SK-N-SH treated with all-trans-retinoic acid at 6 μM for 48 hours (cell line): ENCODE results near the gene RNGTT.

ENCODE experiments used
- ATAC-seq: fragments of 200-7000 bp; cut with Tn5 transposase; 3 replicates; pipeline ENCODE4 v1.9.1; 2020; ENCODE audit warnings: mild to moderate bottlenecking, moderate library complexity
- ARNTL ChIP-seq: fragments of 450-650 bp; formaldehyde crosslinking; IDR thresholded peaks from 2 replicates; pipeline ENCODE4 v1.5.0; 2020; ENCODE audit warnings: low read depth, mild to moderate bottlenecking, moderate library complexity, borderline replicate concordance
- CSDC2 ChIP-seq: fragments of 250-450 bp; sonication (Bioruptor Pico); IDR thresholded peaks from 2 replicates; pipeline ENCODE4 v1.5.0; 2020; ENCODE audit warnings: mild to moderate bottlenecking, moderate library complexity
- ESRRG ChIP-seq: fragments of 250-450 bp; sonication (Bioruptor Pico); IDR thresholded peaks from 2 replicates; pipeline ENCODE4 v1.6.1; 2021; ENCODE audit warnings: mild to moderate bottlenecking
- ISL1 ChIP-seq: fragments of 250-450 bp; sonication (Bioruptor Pico); IDR thresholded peaks from 2 replicates; pipeline ENCODE4 v2.1.2; 2022; ENCODE audit warnings: mild to moderate bottlenecking, moderate library complexity
- OSR1 ChIP-seq: fragments of 250-450 bp; sonication (Bioruptor Pico); IDR thresholded peaks from 2 replicates; pipeline ENCODE4 v1.8.0; 2022; ENCODE audit warnings: moderate library complexity, mild to moderate bottlenecking, inconsistent platforms
- PPARA ChIP-seq: fragments of 250-450 bp; sonication (Bioruptor Pico); IDR thresholded peaks from 2 replicates; pipeline ENCODE4 v1.5.0; 2020; ENCODE audit warnings: mild to moderate bottlenecking, borderline replicate concordance
- RARB ChIP-seq: fragments of 250-450 bp; sonication (Bioruptor Pico); IDR thresholded peaks from 2 replicates; pipeline ENCODE4 v1.8.0; 2021; ENCODE audit warnings: mild to moderate bottlenecking, moderate library complexity
- SNAI2 ChIP-seq: fragments of 250-450 bp; sonication (Bioruptor Pico); IDR thresholded peaks from 2 replicates; pipeline ENCODE4 v1.5.0; 2020; ENCODE audit warnings: mild to moderate bottlenecking, moderate library complexity
- TCF4 ChIP-seq: fragments of 250-450 bp; sonication (Bioruptor Pico); IDR thresholded peaks from 2 replicates; pipeline ENCODE4 v1.8.0; 2021; ENCODE audit warnings: mild to moderate bottlenecking, moderate library complexity, borderline replicate concordance
- TOX ChIP-seq: fragments of 250-450 bp; sonication (Bioruptor Pico); IDR thresholded peaks from 2 replicates; pipeline ENCODE4 v1.8.0; 2021; ENCODE audit warnings: mild to moderate bottlenecking, moderate library complexity, borderline replicate concordance
- ZC3H10 ChIP-seq: fragments of 250-450 bp; sonication (Bioruptor Pico); IDR thresholded peaks from 2 replicates; pipeline ENCODE4 v1.5.1; 2021; ENCODE audit warnings: mild to moderate bottlenecking, moderate library complexity
- ZFP3 ChIP-seq: fragments of 250-450 bp; sonication (Bioruptor Pico); IDR thresholded peaks from 2 replicates; pipeline ENCODE4 v1.5.0; 2020; ENCODE audit warnings: mild to moderate bottlenecking, moderate library complexity
- ZFP30 ChIP-seq: fragments of 450-650 bp; formaldehyde crosslinking; IDR thresholded peaks from 2 replicates; pipeline ENCODE4 v1.5.0; 2022; ENCODE audit warnings: mild to moderate bottlenecking, moderate library complexity
- ZNF565 ChIP-seq: fragments of 450-650 bp; formaldehyde crosslinking; conservative IDR thresholded peaks from 2 replicates; pipeline ENCODE4 v1.5.0; 2020; ENCODE audit warnings: low read depth, mild to moderate bottlenecking, moderate library complexity
- ZNF70 ChIP-seq: fragments of 450-650 bp; formaldehyde crosslinking; IDR thresholded peaks from 2 replicates; pipeline ENCODE4 v1.5.0; 2020; ENCODE audit warnings: mild to moderate bottlenecking, moderate library complexity
- ZNF8 ChIP-seq: fragments of 450-650 bp; formaldehyde crosslinking; IDR thresholded peaks from 2 replicates; pipeline ENCODE4 v1.5.0; 2020; ENCODE audit warnings: mild to moderate bottlenecking, moderate library complexity
- TF ChIP-seq, protein P1 (sequence below): fragments of 250-450 bp; sonication (Bioruptor Pico); IDR thresholded peaks from 2 replicates; pipeline ENCODE4 v1.8.0; 2020; ENCODE audit warnings: mild to moderate bottlenecking, moderate library complexity, borderline replicate concordance
- TF ChIP-seq, protein P2 (sequence below): fragments of 250-450 bp; sonication (Bioruptor Pico); IDR thresholded peaks from 2 replicates; pipeline ENCODE4 v1.8.0; 2021; ENCODE audit warnings: low read depth, mild to moderate bottlenecking, moderate library complexity, borderline replicate concordance
- TF ChIP-seq, protein P3 (sequence below): fragments of 250-450 bp; sonication (Bioruptor Pico); IDR thresholded peaks from 2 replicates; pipeline ENCODE4 v1.5.1; 2021; ENCODE audit warnings: mild to moderate bottlenecking, moderate library complexity
- TF ChIP-seq, protein P4 (sequence below): fragments of 250-450 bp; sonication (Bioruptor Pico); IDR thresholded peaks from 2 replicates; pipeline ENCODE4 v1.5.1; 2020; ENCODE audit warnings: low read depth, mild to moderate bottlenecking, moderate library complexity
- TF ChIP-seq, protein P5 (sequence below): fragments of 250-450 bp; sonication (Bioruptor Pico); IDR thresholded peaks from 2 replicates; pipeline ENCODE4 v1.5.0; 2020; ENCODE audit warnings: mild to moderate bottlenecking, moderate library complexity

RNGTT gene

DNA sequence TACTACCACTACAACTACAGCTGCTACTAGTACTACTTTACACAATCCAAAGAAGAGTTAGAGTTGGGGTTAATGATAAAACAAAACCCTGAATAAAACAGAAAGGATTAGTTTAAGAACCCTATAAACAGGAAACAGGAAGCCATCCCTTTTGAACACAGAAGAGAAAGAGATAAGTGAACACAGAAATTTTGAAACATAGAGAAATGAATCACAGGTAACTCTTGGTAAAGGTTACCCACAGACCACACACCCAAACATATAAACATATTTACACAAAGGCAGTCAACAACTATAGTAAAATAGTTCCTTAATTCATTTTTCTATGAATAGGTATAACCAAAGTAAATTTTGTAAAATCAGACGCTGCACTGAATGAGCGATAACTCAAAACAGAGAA is 98.1 kb downstream of the RNGTT start (continued):
- TF ChIP-seq, protein P1, sequence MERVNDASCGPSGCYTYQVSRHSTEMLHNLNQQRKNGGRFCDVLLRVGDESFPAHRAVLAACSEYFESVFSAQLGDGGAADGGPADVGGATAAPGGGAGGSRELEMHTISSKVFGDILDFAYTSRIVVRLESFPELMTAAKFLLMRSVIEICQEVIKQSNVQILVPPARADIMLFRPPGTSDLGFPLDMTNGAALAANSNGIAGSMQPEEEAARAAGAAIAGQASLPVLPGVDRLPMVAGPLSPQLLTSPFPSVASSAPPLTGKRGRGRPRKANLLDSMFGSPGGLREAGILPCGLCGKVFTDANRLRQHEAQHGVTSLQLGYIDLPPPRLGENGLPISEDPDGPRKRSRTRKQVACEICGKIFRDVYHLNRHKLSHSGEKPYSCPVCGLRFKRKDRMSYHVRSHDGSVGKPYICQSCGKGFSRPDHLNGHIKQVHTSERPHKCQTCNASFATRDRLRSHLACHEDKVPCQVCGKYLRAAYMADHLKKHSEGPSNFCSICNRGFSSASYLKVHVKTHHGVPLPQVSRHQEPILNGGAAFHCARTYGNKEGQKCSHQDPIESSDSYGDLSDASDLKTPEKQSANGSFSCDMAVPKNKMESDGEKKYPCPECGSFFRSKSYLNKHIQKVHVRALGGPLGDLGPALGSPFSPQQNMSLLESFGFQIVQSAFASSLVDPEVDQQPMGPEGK = no peak
- TF ChIP-seq ZFP3 (CRISPR knock-in tag) = no peak
- no peak for TF ChIP-seq RARB (CRISPR knock-in tag)

DNA sequence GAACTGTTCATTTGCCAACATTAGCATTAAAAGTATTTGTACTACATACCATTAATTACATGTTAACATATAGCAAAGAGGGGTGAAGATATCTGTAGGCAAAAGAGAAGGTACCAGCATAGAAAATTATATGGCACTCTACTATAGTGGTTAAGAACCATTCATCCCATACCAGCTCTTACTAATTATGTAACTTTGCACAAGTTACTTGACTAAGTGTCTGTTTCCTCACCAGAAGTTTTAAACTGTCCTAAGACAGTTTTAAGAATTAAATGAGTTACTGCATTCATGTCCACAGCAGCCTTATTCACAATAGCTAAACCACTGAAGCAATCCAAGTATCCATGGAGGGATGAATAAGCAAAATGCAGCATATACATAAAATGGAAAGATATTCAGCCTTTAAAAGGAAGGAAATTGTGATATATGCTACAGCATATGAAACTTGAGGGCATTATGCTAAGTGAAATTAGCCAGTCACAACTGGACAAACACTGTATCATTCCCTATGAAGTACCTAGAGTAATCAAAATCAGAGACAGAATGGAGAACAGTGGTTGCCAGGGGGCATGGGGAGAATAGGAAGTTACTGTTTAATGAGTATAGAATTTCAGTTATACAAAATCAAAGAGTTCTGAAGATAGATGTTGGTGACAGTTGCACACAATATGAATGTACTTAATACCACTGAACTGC is 98.9 kb downstream of the RNGTT start:
- ATAC-seq = no peak
- no peak for TF ChIP-seq ISL1
- no peak for TF ChIP-seq CSDC2 (CRISPR knock-in tag)
- TF ChIP-seq, protein P2, sequence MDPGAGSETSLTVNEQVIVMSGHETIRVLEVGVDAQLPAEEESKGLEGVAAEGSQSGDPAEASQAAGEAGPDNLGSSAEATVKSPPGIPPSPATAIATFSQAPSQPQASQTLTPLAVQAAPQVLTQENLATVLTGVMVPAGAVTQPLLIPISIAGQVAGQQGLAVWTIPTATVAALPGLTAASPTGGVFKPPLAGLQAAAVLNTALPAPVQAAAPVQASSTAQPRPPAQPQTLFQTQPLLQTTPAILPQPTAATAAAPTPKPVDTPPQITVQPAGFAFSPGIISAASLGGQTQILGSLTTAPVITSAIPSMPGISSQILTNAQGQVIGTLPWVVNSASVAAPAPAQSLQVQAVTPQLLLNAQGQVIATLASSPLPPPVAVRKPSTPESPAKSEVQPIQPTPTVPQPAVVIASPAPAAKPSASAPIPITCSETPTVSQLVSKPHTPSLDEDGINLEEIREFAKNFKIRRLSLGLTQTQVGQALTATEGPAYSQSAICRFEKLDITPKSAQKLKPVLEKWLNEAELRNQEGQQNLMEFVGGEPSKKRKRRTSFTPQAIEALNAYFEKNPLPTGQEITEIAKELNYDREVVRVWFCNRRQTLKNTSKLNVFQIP = no peak
- TF ChIP-seq TOX (CRISPR knock-in tag) = no peak
- no peak for TF ChIP-seq ZFP3 (CRISPR knock-in tag)
- TF ChIP-seq ZNF8 (CRISPR knock-in tag) = no peak
- TF ChIP-seq, protein P3, sequence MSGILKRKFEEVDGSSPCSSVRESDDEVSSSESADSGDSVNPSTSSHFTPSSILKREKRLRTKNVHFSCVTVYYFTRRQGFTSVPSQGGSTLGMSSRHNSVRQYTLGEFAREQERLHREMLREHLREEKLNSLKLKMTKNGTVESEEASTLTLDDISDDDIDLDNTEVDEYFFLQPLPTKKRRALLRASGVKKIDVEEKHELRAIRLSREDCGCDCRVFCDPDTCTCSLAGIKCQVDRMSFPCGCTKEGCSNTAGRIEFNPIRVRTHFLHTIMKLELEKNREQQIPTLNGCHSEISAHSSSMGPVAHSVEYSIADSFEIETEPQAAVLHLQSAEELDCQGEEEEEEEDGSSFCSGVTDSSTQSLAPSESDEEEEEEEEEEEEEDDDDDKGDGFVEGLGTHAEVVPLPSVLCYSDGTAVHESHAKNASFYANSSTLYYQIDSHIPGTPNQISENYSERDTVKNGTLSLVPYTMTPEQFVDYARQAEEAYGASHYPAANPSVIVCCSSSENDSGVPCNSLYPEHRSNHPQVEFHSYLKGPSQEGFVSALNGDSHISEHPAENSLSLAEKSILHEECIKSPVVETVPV = no peak
- no peak for TF ChIP-seq ZC3H10
- no peak for TF ChIP-seq ESRRG (CRISPR knock-in tag)
- no peak for TF ChIP-seq ARNTL (CRISPR knock-in tag)
- no peak for TF ChIP-seq PPARA (CRISPR knock-in tag)
- TF ChIP-seq RARB (CRISPR knock-in tag) = no peak
- TF ChIP-seq ZNF565 = no peak
- no peak for TF ChIP-seq OSR1
- TF ChIP-seq, protein P4, sequence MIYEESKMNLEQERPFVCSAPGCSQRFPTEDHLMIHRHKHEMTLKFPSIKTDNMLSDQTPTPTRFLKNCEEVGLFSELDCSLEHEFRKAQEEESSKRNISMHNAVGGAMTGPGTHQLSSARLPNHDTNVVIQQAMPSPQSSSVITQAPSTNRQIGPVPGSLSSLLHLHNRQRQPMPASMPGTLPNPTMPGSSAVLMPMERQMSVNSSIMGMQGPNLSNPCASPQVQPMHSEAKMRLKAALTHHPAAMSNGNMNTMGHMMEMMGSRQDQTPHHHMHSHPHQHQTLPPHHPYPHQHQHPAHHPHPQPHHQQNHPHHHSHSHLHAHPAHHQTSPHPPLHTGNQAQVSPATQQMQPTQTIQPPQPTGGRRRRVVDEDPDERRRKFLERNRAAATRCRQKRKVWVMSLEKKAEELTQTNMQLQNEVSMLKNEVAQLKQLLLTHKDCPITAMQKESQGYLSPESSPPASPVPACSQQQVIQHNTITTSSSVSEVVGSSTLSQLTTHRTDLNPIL = no peak

DNA sequence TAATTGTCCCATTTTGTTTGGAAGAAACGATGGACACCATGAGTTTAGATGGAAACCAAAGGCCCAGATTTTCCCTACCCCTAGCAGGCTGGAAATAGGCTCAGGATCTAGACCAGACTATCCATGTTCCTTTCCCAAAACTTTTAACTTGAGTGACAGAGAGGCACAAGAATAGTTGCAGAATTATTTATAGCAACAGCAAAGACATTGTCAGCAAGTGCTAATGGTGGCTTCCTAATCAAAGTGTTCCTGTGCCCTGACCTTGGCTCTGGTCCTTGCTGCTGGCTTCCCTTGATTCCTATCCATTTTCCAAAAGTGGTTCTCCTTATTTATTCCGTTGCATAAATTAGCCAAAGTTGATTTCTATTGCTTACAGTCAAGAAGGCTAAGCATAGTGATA is 103.1 kb downstream of the RNGTT start:
- no peak for ATAC-seq
- TF ChIP-seq, protein P5, sequence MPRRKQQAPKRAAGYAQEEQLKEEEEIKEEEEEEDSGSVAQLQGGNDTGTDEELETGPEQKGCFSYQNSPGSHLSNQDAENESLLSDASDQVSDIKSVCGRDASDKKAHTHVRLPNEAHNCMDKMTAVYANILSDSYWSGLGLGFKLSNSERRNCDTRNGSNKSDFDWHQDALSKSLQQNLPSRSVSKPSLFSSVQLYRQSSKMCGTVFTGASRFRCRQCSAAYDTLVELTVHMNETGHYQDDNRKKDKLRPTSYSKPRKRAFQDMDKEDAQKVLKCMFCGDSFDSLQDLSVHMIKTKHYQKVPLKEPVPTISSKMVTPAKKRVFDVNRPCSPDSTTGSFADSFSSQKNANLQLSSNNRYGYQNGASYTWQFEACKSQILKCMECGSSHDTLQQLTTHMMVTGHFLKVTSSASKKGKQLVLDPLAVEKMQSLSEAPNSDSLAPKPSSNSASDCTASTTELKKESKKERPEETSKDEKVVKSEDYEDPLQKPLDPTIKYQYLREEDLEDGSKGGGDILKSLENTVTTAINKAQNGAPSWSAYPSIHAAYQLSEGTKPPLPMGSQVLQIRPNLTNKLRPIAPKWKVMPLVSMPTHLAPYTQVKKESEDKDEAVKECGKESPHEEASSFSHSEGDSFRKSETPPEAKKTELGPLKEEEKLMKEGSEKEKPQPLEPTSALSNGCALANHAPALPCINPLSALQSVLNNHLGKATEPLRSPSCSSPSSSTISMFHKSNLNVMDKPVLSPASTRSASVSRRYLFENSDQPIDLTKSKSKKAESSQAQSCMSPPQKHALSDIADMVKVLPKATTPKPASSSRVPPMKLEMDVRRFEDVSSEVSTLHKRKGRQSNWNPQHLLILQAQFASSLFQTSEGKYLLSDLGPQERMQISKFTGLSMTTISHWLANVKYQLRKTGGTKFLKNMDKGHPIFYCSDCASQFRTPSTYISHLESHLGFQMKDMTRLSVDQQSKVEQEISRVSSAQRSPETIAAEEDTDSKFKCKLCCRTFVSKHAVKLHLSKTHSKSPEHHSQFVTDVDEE (CRISPR knock-in tag) = no peak
- TF ChIP-seq SNAI2 (no peak), RARB (CRISPR knock-in tag) (no peak), TOX (CRISPR knock-in tag) (no peak), ZNF70 (CRISPR knock-in tag) (no peak), TCF4 (CRISPR knock-in tag) (no peak), CSDC2 (CRISPR knock-in tag) (no peak), ARNTL (CRISPR knock-in tag) (no peak), PPARA (CRISPR knock-in tag) (no peak), ZFP30 (CRISPR knock-in tag) (no peak), ZFP3 (CRISPR knock-in tag) (no peak)
- TF ChIP-seq, protein P1 = no peak
